ENCODE results near the gene TXN. TPM values are rescaled to one million over a fixed set of nuclear protein-coding genes. Genes with fewer than 3 reads are reported as not detected.

TXN gene
- total RNA-seq, 1 experiment from 2014 or later, result 280 TPM

- no peak overlapping the region for H2BK12ac ChIP-seq (ENCODE audit: insufficient read length, low read depth, low read length)
- H3K9me3 ChIP-seq (ENCODE audit: control insufficient read depth, low read depth, low read length), result no peaks in the 10 kb centered on the region
- no peak overlapping the region for H3K23ac ChIP-seq (ENCODE audit: insufficient read length, low read depth, low read length)
- H3T11ph ChIP-seq (ENCODE audit: low read length), result no peak overlapping the region
- H3K9ac ChIP-seq (ENCODE audit: extremely low read depth, insufficient read length, low read length), result no peak overlapping the region
- no peaks in the 10 kb centered on the region for H3K4me1 Mint-ChIP-seq
- no peak for DNase-seq
- no CpG with 5 or more reads among the region's 3 CpGs for whole genome bisulfite sequencing (ENCODE audit: extremely low coverage, insufficient read length, low lambda C conversion rate)
- no peak overlapping the region for H3K27ac ChIP-seq (ENCODE audit: insufficient read length, low read depth, low read length)
- H3K27me3 Mint-ChIP-seq (ENCODE audit: low read depth), result no peaks in the 10 kb centered on the region
- no peak overlapping the region for H3K4me3 Mint-ChIP-seq
- no peak overlapping the region for H4K91ac ChIP-seq (ENCODE audit: insufficient read length, low read depth, low read length)
- no peak overlapping the region for H4K5ac ChIP-seq (ENCODE audit: insufficient read length, low read depth, low read length)
- H2BK5ac ChIP-seq (ENCODE audit: insufficient read length, low read length), result no peak overlapping the region
- H3K27ac Mint-ChIP-seq, result no peak overlapping the region
- H3K23me2 ChIP-seq (ENCODE audit: insufficient read length, low read depth, low read length, poor library complexity, severe bottlenecking), result no peaks in the 10 kb centered on the region
- H4K20me1 ChIP-seq (ENCODE audit: control insufficient read depth, insufficient read depth, insufficient read length), result no peaks in the 10 kb centered on the region
- no peak for TF ChIP-seq CTCF (conservative IDR thresholded peaks at IDR 0.05)
- no peak overlapping the region for H3K14ac ChIP-seq (ENCODE audit: insufficient read depth, low read length)
- H3K56ac ChIP-seq (ENCODE audit: insufficient read length, low read depth, low read length), result no peak overlapping the region
- H3K4me2 ChIP-seq (ENCODE audit: insufficient read depth, insufficient read length, low read length), result no peak overlapping the region
- H2AK5ac ChIP-seq (ENCODE audit: insufficient read length, low read length), result no peak overlapping the region
- H2BK20ac ChIP-seq (ENCODE audit: low read depth, low read length, poor library complexity, severe bottlenecking), result no peak overlapping the region
- H2BK120ac ChIP-seq (ENCODE audit: low read depth, low read length, poor library complexity, severe bottlenecking), result no peak overlapping the region
- H2AFZ ChIP-seq (ENCODE audit: low read length), result no peak overlapping the region
- no peak overlapping the region for H3K18ac ChIP-seq (ENCODE audit: insufficient read length, low read depth, low read length)
- no peaks in the 10 kb centered on the region for H3K4me1 ChIP-seq (ENCODE audit: insufficient read depth, low read length)
- no peaks in the 10 kb centered on the region for H3K9me3 Mint-ChIP-seq
- no peak overlapping the region for H3K4ac ChIP-seq (ENCODE audit: low read depth, low read length)
- H3K79me2 ChIP-seq (ENCODE audit: insufficient read depth, low read length), result no peaks in the 10 kb centered on the region
- no peaks in the 10 kb centered on the region for H3K36me3 Mint-ChIP-seq (ENCODE audit: insufficient read depth in 1 of 3, low read depth in 3 of 3)
- H2BK15ac ChIP-seq (ENCODE audit: low read depth, low read length), result no peak overlapping the region
- no peak overlapping the region for H4K8ac ChIP-seq (replicated peaks; ENCODE audit: insufficient read length, low read depth, low read length)
- H3K79me1 ChIP-seq (ENCODE audit: insufficient read depth, low read depth, low read length, poor library complexity, severe bottlenecking), result no peaks in the 10 kb centered on the region
- H3K27me3 ChIP-seq (ENCODE audit: insufficient read depth, low read length), result no peaks in the 10 kb centered on the region
These were observed 21.9 kb upstream of the TXN start for GRCh38 chr9:110278080-110278707.

Data from H9 (cell line).